GM12872 (cell line): ENCODE data around the gene SPIB.

Experiments
- CTCF ChIP-seq: IDR thresholded peaks from 3 replicates; pipeline ENCODE4 v1.5.1; 2011; ENCODE audit warnings: low read depth, mild to moderate bottlenecking, low read length, moderate library complexity; ENCODE audit not compliant: insufficient read depth

Gene SPIB

GRCh38 chr19:50432221-50433028 lies 13.7 kb downstream of the SPIB start, which contains the start of gene MYBPC2:
Gene MYBPC2 (plus strand): TSS chr19:50432892. CDS start chr19:50432954, 62 bp downstream.
- no peak for TF ChIP-seq CTCF

- TF ChIP-seq CTCF, result no peak
These were observed 14.8 kb downstream of the SPIB start for GRCh38 chr19:50433201-50434180.

- TF ChIP-seq CTCF, result no peak
These were observed 15.8 kb downstream of the SPIB start for GRCh38 chr19:50434525-50434924.

GRCh38 chr19:50435221-50435620 lies 16.5 kb downstream of the SPIB start:
- no peak for TF ChIP-seq CTCF

GRCh38 chr19:50435627-50436026 lies 16.9 kb downstream of the SPIB start:
- no peak for TF ChIP-seq CTCF

GRCh38 chr19:50437862-50438449 lies 19.2 kb downstream of the SPIB start:
- TF ChIP-seq CTCF, result no peak

- no peak for TF ChIP-seq CTCF
These were observed 25.3 kb downstream of the SPIB start for GRCh38 chr19:50444059-50444458.
